Measurements from ENCODE around the gene FILIP1L. TPM values are rescaled to one million over a fixed set of nuclear protein-coding genes. Genes with fewer than 3 reads are reported as not detected.

The FILIP1L gene
- total RNA-seq, 1 donor, result 0.42 TPM

DNA sequence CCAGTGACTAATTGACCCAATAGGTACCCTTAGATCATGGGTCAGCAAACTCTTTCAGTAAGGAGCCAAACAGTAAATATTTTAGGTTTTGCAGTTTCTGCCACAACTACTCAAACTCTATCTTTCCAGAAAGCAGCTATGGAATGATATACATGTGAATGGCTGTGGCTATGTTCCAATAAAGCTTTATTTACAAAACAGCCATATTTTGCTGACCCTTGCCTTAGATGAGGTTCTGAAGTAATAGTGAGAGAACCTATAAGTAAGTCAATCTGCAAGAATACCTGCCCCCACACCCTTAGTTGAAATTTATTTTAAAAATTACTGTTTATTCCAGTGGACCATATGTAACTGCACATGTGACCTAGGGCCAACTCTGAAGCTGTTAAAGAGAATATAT lies 162.6 kb downstream of the FILIP1L start:
- no peaks in the 10 kb centered on the region for H3K9me3 ChIP-seq (ENCODE audit: low read depth, low read length)
- no peaks in the 10 kb centered on the region for H3K4me1 ChIP-seq (ENCODE audit: insufficient read depth, low read length)
- H3K4me3 ChIP-seq (ENCODE audit: low read length), result no peak overlapping the region
- H3K27me3 ChIP-seq (ENCODE audit: insufficient read depth, low read length), result no peaks in the 10 kb centered on the region

DNA sequence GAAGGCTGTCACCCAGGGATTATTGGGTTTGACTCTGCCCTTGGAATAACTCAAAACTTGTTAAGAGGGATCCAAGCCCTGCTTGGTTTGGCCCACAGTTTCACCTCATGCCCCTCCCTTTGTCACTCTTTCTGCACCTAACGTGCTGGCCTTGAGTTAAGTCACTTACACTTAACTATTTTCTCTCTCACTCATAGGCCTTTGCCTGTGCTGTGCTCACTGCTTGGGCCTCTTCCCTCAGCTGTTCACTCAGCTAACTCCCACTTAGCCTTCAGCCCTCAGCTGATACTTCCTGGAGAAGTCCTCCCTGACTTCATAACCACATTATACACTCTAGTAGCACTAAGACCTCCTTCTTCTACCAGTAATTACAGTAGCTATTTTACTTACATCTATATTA lies 163.4 kb downstream of the FILIP1L start:
- H3K9me3 ChIP-seq (ENCODE audit: low read depth, low read length), result no peaks in the 10 kb centered on the region
- no peak overlapping the region for H3K4me3 ChIP-seq (ENCODE audit: low read length)
- no peaks in the 10 kb centered on the region for H3K27me3 ChIP-seq (ENCODE audit: insufficient read depth, low read length)
- no peaks in the 10 kb centered on the region for H3K4me1 ChIP-seq (ENCODE audit: insufficient read depth, low read length)

DNA sequence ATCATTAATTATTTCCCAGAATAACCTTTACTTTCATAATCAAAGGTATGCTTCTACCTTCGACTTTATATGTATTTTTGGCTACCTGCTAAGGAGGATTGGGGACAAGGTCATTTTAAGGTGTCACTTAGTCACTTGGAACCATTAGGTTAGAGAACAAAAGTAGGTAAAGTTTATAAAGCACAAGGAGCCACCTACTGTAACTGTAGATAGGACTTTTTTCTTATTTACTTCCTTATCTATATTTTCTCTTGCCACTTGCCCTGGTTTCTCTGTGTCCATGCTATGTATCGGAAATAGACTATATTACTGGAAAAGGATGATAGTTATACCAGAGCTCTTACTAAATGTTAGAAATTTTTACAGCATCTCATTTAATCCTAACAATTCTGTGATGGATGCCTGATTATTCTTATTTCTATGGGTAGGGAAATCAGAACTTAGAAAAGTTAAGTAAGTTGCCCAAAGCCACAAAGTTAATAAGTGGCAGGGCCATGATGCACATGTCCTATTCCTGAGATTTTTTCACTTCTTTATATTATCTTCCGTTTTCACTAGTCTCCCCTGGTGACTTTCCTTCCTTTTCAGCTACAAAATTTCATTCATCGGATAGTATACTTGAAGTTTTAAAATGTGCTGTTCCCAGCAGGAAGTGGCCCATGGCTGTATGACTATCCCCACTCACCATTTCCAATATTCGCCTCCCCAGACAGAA lies 164.2 kb downstream of the FILIP1L start:
- Histone ChIP-seq H3K4me1 (ENCODE audit: insufficient read depth, low read length) (no peaks in the 10 kb centered on the region), H3K4me3 (ENCODE audit: low read length) (no peak overlapping the region), H3K27me3 (ENCODE audit: insufficient read depth, low read length) (no peaks in the 10 kb centered on the region), H3K9me3 (ENCODE audit: low read depth, low read length) (no peaks in the 10 kb centered on the region)

DNA sequence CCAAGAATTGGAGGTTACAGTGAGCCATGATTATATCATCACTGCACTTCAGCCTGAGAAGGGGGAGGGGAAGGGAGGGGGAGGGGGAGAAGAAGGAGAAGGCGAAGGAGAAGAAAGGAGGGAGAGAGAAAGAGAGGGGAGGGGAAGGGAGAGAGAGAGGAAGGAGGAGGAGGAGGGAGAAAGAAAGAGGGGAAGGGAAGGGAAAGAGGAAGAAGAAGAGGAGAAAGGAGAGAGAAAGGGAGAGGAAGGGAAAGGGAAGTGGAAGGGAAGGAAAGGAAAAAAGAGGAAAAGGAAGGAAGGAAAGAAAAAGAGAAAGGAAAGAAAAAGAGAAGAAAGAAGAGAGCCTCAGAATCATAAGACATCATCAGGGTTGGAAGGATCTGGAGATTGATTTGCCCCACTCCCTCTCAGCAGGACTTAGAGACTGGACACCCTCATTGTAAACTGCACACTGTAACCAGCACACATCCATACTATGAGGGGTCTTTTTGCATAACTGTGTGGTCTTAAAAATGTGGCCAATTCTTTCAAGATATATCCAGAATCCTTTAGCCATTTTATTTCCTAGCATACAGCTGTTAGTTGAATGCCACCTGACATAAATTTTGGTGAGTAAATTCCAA lies 165.7 kb downstream of the FILIP1L start:
- Histone ChIP-seq H3K27me3 (ENCODE audit: insufficient read depth, low read length) (no peaks in the 10 kb centered on the region), H3K4me1 (ENCODE audit: insufficient read depth, low read length) (no peaks in the 10 kb centered on the region), H3K4me3 (ENCODE audit: low read length) (no peak overlapping the region), H3K9me3 (ENCODE audit: low read depth, low read length) (no peaks in the 10 kb centered on the region)

DNA sequence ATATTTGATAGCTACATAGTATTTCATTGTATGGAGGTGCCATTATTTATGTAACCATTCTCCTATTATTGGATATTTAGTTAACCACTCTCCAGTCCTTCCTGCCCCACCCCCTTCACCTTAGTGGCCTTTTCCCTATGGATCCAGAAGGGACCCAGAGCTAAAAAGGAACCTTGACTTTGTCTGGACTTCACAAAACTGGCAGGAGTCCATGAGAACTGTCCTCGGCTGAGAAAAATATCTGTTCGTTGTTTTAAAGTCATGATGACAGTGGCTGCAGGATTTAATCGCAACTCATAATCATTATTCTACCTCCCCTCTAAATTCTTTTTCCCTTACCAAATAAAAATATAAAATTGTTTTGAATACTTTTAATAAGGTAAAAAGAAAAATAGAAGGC lies 166.9 kb downstream of the FILIP1L start:
- Histone ChIP-seq H3K4me1 (ENCODE audit: insufficient read depth, low read length) (no peaks in the 10 kb centered on the region), H3K27me3 (ENCODE audit: insufficient read depth, low read length) (no peaks in the 10 kb centered on the region), H3K4me3 (ENCODE audit: low read length) (no peak overlapping the region), H3K9me3 (ENCODE audit: low read depth, low read length) (no peaks in the 10 kb centered on the region)

DNA sequence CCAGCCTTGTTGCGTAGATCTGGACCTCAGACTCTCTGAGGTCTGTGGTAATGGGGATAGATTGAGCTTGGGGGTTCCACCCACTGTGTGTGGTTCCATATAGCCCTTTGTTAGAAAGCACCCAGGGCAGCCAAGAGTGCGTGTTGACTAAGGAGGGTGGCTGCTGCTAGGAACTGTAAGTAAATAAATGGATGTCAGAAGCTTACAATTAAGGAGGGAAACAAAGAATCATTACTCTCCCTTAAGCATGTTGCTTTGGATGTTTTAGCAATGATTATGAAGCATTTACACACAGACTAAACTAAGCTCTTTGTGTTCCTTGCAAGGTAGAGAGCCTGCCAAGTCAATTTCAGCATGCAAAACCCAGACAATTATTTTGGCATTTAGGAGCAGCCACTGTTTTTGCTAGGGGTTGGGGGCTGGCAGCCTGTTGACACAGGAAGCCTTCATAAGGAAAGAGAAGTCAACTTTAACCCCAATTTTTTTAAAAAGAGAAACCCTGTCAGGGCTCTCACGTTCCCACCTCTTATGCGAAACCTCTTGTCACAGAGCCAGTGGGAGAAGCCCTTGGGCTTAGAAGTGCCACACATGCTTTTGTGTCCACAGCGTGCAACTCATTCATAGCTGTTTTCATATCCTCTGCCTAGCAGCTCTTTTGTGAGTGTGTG lies 168.8 kb downstream of the FILIP1L start:
- Histone ChIP-seq H3K27me3 (ENCODE audit: insufficient read depth, low read length) (no peaks in the 10 kb centered on the region), H3K9me3 (ENCODE audit: low read depth, low read length) (no peaks in the 10 kb centered on the region), H3K4me1 (ENCODE audit: insufficient read depth, low read length) (no peaks in the 10 kb centered on the region), H3K4me3 (ENCODE audit: low read length) (no peak overlapping the region)

DNA sequence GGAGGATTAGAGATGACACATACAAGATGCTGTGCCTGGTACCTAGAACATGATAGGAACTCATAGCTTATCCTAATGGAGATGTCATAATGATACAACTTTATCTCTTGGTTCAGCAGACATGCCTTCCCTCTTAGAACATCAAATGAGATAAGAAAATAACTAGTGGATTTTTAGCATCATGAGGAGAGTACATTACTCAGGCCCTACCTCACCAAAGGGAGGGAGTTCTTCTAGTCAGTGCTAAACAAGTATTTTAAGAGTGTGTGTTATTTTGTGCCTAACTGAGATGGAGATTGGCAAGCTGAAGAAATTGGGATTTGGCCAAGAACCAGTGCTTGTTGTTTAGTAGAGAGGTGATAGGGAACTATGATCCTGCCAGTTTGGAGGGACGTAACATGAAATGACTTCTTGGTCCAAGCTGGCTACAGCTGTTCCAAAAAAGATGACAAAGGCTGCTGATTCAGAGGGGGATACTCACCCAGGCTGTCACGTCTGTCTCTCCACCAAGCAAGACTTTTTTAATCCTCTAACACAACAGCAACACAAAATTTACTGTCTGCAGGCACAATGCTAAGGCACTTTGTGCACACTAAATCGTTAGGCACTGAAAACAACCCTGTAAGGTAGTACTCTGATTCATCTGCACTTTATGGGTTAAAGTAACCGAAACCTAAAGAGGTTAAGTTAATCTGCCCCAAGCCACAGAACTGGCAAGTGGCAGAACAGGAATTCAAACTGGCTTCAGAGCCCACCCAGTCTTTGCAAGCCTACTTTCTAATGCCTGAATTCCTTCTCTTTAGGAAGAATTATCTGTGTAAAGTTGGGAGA lies 170.2 kb downstream of the FILIP1L start:
- no peaks in the 10 kb centered on the region for H3K27me3 ChIP-seq (ENCODE audit: insufficient read depth, low read length)
- H3K9me3 ChIP-seq (ENCODE audit: low read depth, low read length), result no peaks in the 10 kb centered on the region
- no peaks in the 10 kb centered on the region for H3K4me1 ChIP-seq (ENCODE audit: insufficient read depth, low read length)
- H3K4me3 ChIP-seq (ENCODE audit: low read length), result no peak overlapping the region

DNA sequence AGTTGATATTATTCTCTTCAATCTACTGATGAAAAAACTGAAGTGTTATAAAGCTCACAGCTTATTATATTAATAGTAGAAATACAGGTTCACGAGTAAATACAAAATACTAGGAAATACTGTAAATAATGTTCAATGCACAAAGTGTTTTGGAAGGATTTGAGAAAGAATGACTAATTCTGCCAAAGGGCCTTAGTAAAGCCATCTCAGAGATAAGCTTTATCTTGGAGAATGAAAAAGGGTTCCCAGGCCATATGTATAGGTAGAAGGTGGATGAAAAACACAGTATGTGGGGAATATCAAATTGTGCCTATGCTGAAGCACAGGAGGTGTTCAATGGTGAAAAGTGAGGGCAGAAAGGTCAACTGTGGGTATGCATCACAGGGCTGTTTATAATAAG lies 173.1 kb downstream of the FILIP1L start:
- Histone ChIP-seq H3K4me1 (ENCODE audit: insufficient read depth, low read length) (no peaks in the 10 kb centered on the region), H3K4me3 (ENCODE audit: low read length) (no peak overlapping the region)

DNA sequence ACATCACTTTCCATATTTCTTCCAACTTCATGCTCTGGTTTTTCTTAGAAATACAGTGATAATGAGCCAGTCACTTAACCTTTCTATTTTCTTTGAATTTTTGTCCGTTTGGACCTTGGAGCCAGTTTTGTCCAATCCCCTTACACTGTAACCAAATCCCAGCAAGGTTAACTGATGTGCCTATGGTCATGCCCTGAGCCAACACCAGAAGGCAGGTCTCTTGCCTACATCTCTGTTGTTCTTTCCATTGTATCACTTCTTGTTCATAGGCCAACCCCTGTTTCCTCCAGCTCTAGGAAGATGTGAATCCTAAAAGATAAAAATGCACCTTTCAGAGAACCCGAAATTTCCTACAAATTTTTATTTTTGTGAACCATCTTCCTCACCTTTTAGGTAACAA lies 174.0 kb downstream of the FILIP1L start:
- H3K4me3 ChIP-seq (ENCODE audit: low read length), result no peak overlapping the region
- H3K27me3 ChIP-seq (ENCODE audit: insufficient read depth, low read length), result no peaks in the 10 kb centered on the region
- no peaks in the 10 kb centered on the region for H3K9me3 ChIP-seq (ENCODE audit: low read depth, low read length)
- no peaks in the 10 kb centered on the region for H3K4me1 ChIP-seq (ENCODE audit: insufficient read depth, low read length)

More for the DNA sequence above, 173.1 kb downstream of the FILIP1L start:
- Histone ChIP-seq H3K27me3 (ENCODE audit: insufficient read depth, low read length) (no peaks in the 10 kb centered on the region), H3K9me3 (ENCODE audit: low read depth, low read length) (no peaks in the 10 kb centered on the region)

DNA sequence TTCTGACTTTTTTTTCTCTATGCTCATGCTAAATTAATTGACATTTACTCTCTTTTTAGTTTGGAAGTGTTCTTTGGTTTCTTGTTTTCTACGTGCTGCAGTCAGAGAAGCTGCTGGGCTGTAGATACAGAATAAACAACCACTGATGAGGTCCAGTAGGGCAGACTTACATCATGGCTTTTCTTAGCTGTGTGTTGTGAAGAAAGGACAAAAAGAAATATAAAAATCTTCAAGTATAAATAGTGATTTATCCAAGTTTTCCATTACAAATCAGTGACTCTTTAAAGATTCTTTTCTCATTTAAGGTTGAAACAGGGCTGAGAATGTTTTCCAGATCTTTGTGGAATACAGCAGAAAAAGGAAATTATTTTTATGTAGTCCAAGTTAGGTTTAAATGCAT lies 174.4 kb downstream of the FILIP1L start:
- Histone ChIP-seq H3K4me3 (ENCODE audit: low read length) (no peak overlapping the region), H3K27me3 (ENCODE audit: insufficient read depth, low read length) (no peaks in the 10 kb centered on the region), H3K4me1 (ENCODE audit: insufficient read depth, low read length) (no peaks in the 10 kb centered on the region), H3K9me3 (ENCODE audit: low read depth, low read length) (no peaks in the 10 kb centered on the region)

DNA sequence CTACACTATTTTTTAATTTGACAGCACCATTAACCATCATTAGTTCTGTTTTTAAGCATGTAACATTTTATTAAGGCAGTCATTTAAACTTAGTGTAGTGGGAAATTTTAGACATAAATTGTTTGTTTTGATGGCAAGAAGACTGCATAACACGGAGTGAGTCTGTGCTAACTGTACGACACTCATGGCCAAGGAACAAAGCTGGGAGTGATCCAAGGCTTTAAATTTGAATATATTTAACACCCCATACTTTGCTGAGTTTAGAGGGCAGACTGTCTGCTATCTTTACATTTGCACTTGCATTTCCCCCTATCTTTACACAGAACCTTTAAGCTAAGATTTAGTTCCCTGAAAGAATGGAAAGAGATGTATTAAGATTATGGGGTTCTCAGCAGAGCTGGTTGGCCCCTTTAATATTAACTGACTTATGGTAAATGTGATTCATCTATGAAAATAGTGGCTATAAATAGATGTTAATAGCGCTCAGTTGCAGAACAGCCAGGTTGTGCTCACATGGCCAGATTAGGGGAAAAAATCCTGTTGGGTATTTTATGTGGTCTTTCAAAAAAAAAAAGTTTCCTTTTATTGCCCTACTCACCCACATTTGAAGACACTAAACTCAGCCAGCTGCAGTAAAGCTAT lies 175.9 kb downstream of the FILIP1L start:
- no peaks in the 10 kb centered on the region for H3K9me3 ChIP-seq (ENCODE audit: low read depth, low read length)
- no peaks in the 10 kb centered on the region for H3K27me3 ChIP-seq (ENCODE audit: insufficient read depth, low read length)
- H3K4me1 ChIP-seq (ENCODE audit: insufficient read depth, low read length), result no peaks in the 10 kb centered on the region
- no peak overlapping the region for H3K4me3 ChIP-seq (ENCODE audit: low read length)

DNA sequence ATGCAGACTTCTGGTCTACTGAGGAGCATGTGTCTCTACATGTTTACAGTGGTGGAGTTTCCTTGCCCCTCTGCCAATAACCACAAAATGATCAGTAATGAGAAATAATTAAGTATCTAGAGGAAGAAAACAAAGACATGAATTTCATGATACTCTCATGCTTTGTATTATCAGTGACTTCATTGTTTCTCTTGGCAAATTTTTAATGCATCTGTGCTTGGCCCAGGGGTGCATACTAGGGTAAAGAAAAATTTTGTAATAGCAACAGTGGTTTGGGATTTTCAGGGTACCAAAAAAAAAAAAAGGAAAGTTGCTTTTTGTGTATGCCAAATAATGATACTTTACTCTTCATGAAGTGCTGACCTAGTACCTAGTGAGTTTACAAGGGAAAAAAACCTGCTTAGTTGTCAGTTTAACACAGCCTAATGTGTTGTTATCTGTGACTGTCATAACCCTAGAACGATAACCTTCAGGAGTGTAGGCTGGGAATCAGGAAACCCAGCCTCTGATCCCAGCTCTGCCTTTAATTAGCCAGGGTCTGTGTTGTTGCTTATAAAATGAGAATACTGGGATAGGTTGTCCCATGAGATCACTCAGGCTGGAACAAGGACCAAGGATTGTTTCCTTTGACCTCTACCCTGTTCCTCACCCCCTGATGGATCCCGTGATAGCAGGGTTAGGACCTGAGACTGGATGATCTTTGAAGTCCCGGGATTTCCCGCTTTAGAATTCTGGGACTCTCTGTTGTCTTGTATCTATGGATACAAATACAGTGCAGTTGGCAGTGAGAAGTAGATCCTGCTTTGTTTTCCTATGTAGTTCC lies 179.1 kb downstream of the FILIP1L start:
- no peak overlapping the region for H3K4me3 ChIP-seq (ENCODE audit: low read length)
- no peaks in the 10 kb centered on the region for H3K4me1 ChIP-seq (ENCODE audit: insufficient read depth, low read length)
- no peaks in the 10 kb centered on the region for H3K27me3 ChIP-seq (ENCODE audit: insufficient read depth, low read length)
- H3K9me3 ChIP-seq (ENCODE audit: low read depth, low read length), result no peaks in the 10 kb centered on the region

DNA sequence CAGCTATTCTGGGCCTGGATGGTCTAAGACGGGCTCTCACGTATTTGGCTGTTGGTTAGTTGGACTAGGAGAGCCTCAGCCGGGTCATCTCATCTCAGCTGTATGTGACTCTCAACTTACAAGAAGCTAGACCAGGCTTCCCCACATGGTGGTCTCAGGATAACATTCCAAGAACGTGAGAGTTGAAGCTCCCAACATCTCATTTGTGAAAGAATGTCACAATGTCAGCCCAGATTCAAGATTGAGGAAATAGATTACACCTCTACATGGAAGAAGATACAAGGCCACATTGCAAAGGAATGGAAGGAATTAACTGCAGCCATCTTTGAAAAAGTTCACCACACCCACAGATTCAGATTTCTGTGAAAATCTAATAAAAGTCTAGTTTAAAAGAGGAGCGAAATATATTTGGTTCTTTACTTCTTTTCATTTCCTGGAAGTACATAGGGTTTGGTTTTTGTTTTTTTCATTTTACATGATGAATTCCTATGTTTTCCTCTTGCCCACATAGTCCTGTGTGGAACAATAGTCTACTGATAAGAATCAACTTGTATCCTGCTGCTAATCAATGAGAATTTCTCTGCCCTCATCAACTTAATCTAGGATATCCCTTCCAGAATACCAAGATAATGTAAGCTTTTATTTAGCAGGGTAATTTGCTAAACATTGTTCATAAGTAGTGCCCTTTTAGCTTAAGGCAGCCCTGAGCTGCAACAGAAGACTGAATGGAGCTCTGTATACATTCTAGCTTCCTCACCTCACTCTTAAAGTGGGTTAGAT lies 180.1 kb downstream of the FILIP1L start:
- no peaks in the 10 kb centered on the region for H3K9me3 ChIP-seq (ENCODE audit: low read depth, low read length)
- H3K4me1 ChIP-seq (ENCODE audit: insufficient read depth, low read length), result no peaks in the 10 kb centered on the region
- H3K4me3 ChIP-seq (ENCODE audit: low read length), result no peak overlapping the region
- no peaks in the 10 kb centered on the region for H3K27me3 ChIP-seq (ENCODE audit: insufficient read depth, low read length)
